22Rv1 (cell line): ENCODE measurements around the gene ZNF385D.

Experiments
- ZFX ChIP-seq: fragments of 450-650 bp; IDR thresholded peaks from 2 replicates; pipeline ENCODE4 v1.6.1; 2017; ENCODE audit warnings: antibody characterized with exemption, borderline replicate concordance
- TF ChIP-seq, protein P1 (sequence below): fragments of 450-650 bp; IDR thresholded peaks from 2 replicates; pipeline ENCODE4 v1.5.1; 2017; ENCODE audit warnings: mild to moderate bottlenecking

DNA sequence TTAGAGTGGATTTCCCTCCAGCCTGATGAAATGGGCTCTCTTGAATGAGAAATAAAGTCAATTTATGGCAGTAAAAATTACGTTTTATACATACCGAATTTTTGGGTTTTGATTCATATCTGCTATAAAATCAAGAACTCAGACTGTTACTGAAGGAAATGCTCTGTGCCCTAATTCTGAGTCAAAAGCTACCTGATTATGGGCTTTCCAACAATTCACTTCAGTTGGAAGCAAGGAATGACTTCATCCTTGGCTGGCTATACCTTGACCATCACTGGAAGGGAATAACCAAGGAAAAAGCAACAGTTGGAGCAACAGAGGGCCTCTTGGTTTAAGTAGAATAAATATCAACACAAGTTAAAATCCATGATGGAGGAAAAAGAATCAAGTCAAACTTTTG, 88.6 kb downstream of the ZNF385D start:
- TF ChIP-seq, protein P1, sequence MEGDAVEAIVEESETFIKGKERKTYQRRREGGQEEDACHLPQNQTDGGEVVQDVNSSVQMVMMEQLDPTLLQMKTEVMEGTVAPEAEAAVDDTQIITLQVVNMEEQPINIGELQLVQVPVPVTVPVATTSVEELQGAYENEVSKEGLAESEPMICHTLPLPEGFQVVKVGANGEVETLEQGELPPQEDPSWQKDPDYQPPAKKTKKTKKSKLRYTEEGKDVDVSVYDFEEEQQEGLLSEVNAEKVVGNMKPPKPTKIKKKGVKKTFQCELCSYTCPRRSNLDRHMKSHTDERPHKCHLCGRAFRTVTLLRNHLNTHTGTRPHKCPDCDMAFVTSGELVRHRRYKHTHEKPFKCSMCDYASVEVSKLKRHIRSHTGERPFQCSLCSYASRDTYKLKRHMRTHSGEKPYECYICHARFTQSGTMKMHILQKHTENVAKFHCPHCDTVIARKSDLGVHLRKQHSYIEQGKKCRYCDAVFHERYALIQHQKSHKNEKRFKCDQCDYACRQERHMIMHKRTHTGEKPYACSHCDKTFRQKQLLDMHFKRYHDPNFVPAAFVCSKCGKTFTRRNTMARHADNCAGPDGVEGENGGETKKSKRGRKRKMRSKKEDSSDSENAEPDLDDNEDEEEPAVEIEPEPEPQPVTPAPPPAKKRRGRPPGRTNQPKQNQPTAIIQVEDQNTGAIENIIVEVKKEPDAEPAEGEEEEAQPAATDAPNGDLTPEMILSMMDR, result no peak
- TF ChIP-seq ZFX, result no peak
